ENCODE data around the gene INS.

The INS gene

DNA sequence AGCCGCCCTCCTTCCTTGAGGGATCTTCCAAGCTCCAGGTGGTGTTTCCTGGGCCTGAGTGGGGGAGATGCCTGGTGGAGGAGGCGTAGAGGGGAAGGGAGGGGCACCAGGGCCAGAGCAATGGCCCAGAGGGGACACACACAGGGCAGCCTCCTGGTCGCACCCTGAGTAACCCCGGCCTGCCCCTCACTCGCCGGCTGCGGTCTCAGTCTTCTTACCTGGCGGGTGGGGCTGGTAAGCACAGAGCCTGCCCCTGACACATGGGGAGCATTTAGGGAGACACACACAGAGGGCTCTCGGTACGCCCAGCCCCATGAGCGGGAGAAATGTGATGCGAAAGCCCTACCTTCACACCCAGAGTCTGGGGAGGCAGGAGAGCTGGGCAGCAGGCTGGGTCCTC, 45.7 kb downstream of the INS start:
- DNase-seq (ENCODE audit: low read depth in 2 of 2): no peak

- DNase-seq (ENCODE audit: low read depth in 2 of 2): no peak
These were observed 46.4 kb downstream of the INS start for GRCh38 chr11:2114430-2115241.

- no peak for DNase-seq (ENCODE audit: low read depth in 2 of 2)
These were observed 47.2 kb downstream of the INS start for GRCh38 chr11:2113776-2114175.

GRCh38 chr11:2110521-2110920, 50.5 kb downstream of the INS start:
- no peak for DNase-seq (ENCODE audit: low read depth in 2 of 2)
